ENCODE data around the gene TRPC4.

GRCh38 chr13:37685206-37685605, 184.4 kb downstream of the TRPC4 start:
- no peak for TF ChIP-seq CTCF (IDR thresholded peaks at IDR 0.05)
- TF ChIP-seq POLR2A (IDR thresholded peaks at IDR 0.05; ENCODE audit: low read depth): no peak
- TF ChIP-seq EP300 (IDR thresholded peaks at IDR 0.05): no peak
- TF ChIP-seq POLR2AphosphoS5 (IDR thresholded peaks at IDR 0.05): no peak

All from esophagus muscularis mucosa (tissue), 4 donors.